B cell (primary cell): ENCODE results near the gene SCAMP4. TPM values are rescaled to one million over a fixed set of nuclear protein-coding genes. Genes with fewer than 3 reads are reported as not detected.

Experiments used
- ATAC-seq: fragments of 200-7000 bp; cut with Tn5 transposase; one replicate; pipeline ENCODE4 v1.10.0; 2021; ENCODE audit warnings: low read depth, mild to moderate bottlenecking, moderate number of reproducible peaks, moderate library complexity
- CTCF ChIA-PET: fragments of 350-600 bp; sonication (Branson Sonifier 250); formaldehyde crosslinking; loops from one replicate; lab custom pipeline; 2021; ENCODE audit warnings: antibody characterized with exemption, inconsistent platforms; lab: Charles Lee
- POLR2A ChIA-PET: fragments of 350-600 bp; sonication (Branson Sonifier 250); formaldehyde crosslinking; loops from one replicate; lab custom pipeline; 2021; ENCODE audit warnings: antibody characterized with exemption; lab: Charles Lee
- DNase-seq: peaks from one replicate; pipeline ENCODE4 v3.0.0; 2013
- H2AFZ ChIP-seq: 2 replicates; pipeline ENCODE4 v1.6.1; 2012; ENCODE audit warnings: mild to moderate bottlenecking, low read depth, low read length; ENCODE audit not compliant: insufficient read depth, poor library complexity, severe bottlenecking
- H3K27ac ChIP-seq, 2 donors: 1 replicate in 1 of 2; 2 replicates in 1 of 2; pipeline ENCODE4 v1.5.1; 2012 to 2013; ENCODE audit warnings: low read length in 2 of 2, mild to moderate bottlenecking in 2 of 2, moderate library complexity in 1 of 2
- H3K27me3 ChIP-seq, 4 experiments: fragments of 200-600 bp in 1 of 4; sonication (generic) in 1 of 4; replicated peaks in 1 of 4; 1 replicate in 2 of 4; 2 replicates in 2 of 4; pipeline versions ENCODE4 v1.6.1 to v1.7.0; 2013 to 2016; ENCODE audit warnings: low read length in 3 of 4, mild to moderate bottlenecking in 2 of 4, mixed read lengths in 1 of 4, moderate library complexity in 1 of 4; ENCODE audit not compliant: insufficient read depth in 4 of 4, control insufficient read depth in 3 of 4; ENCODE audit errors: control extremely low read depth in 1 of 4
- H3K36me3 ChIP-seq, 2 experiments: replicated peaks in 1 of 2; 1 replicate in 1 of 2; 2 replicates in 1 of 2; pipeline versions ENCODE4 v1.6.1 to v1.7.1; 2013; ENCODE audit warnings: low read length in 1 of 2; ENCODE audit not compliant: insufficient read depth in 2 of 2, control insufficient read depth in 1 of 2; ENCODE audit errors: control extremely low read depth in 1 of 2, extremely low read depth in 1 of 2
- H3K4me1 ChIP-seq, 2 donors: fragments of 200-600 bp in 1 of 2; sonication (generic) in 1 of 2; 1 replicate in 1 of 2; 2 replicates in 1 of 2; pipeline versions ENCODE4 v1.5.1 to v1.6.1; 2013 to 2017; ENCODE audit warnings: low read length in 2 of 2; ENCODE audit not compliant: control insufficient read depth in 2 of 2, insufficient read depth in 2 of 2
- H3K4me2 ChIP-seq: replicated peaks from 2 replicates; pipeline ENCODE3; 2012; ENCODE audit warnings: mild to moderate bottlenecking, low read depth, low read length; ENCODE audit not compliant: poor library complexity, severe bottlenecking
- H3K4me3 ChIP-seq, 5 experiments: fragments of 200-600 bp in 1 of 5; sonication (generic) in 1 of 5; 1 replicate in 3 of 5; 2 replicates in 2 of 5; pipeline versions ENCODE4 v1.5.1 to v1.7.0; 2011 to 2016; ENCODE audit warnings: low read length in 4 of 5, mild to moderate bottlenecking in 4 of 5, low read depth in 2 of 5, control low read depth in 1 of 5, moderate library complexity in 1 of 5; ENCODE audit not compliant: insufficient read depth in 1 of 5; ENCODE audit errors: control extremely low read depth in 1 of 5, extremely low read depth in 1 of 5
- H3K79me2 ChIP-seq: fragments of 200-600 bp; sonication (generic); one replicate; pipeline ENCODE4 v1.6.0; 2016; ENCODE audit warnings: low read length; ENCODE audit not compliant: control insufficient read depth, insufficient read depth
- H3K9ac ChIP-seq: fragments of 200-600 bp; sonication (generic); 2 replicates; pipeline ENCODE4 v1.6.1; 2017; ENCODE audit warnings: mild to moderate bottlenecking, low read length, moderate library complexity
- H3K9me3 ChIP-seq, 3 donors: one replicate each; pipeline versions ENCODE4 v1.6.1 to v1.7.1; 2013; ENCODE audit warnings: low read length in 2 of 3; ENCODE audit not compliant: control insufficient read depth in 2 of 3, insufficient read depth in 1 of 3; ENCODE audit errors: control extremely low read depth in 1 of 3
- H4K20me1 ChIP-seq: 2 replicates; pipeline ENCODE4 v1.6.0; 2012; ENCODE audit warnings: mild to moderate bottlenecking, low read length; ENCODE audit not compliant: insufficient read depth, control insufficient read depth, poor library complexity, severe bottlenecking
- H3K27ac Mint-ChIP-seq: one replicate; pipeline ENCODE4 v1.8.0; 2021; ENCODE audit warnings: mixed read lengths
- H3K27me3 Mint-ChIP-seq: one replicate; pipeline ENCODE4 v1.8.0; 2021; ENCODE audit warnings: mixed read lengths
- H3K4me1 Mint-ChIP-seq: one replicate; pipeline ENCODE4 v1.8.0; 2021; ENCODE audit warnings: mixed read lengths
- H3K4me3 Mint-ChIP-seq: one replicate; pipeline ENCODE4 v1.8.0; 2021; ENCODE audit warnings: mixed read lengths
- H3K9me3 Mint-ChIP-seq: one replicate; pipeline ENCODE4 v1.8.0; 2022; ENCODE audit warnings: mixed read lengths; ENCODE audit not compliant: insufficient read depth
- EZH2 ChIP-seq: IDR thresholded peaks from 2 replicates; pipeline ENCODE4 v1.6.1; 2012; ENCODE audit warnings: borderline replicate concordance, low read depth, mild to moderate bottlenecking, moderate library complexity, low read length; ENCODE audit not compliant: insufficient read depth, poor library complexity, severe bottlenecking
- WGBS: methylation state at CpG from one replicate; pipeline ENCODE4 v1.1.5; 2013; ENCODE audit warnings: missing lambda C conversion rate; ENCODE audit not compliant: insufficient coverage; 5-methylcytosine and 5-hydroxymethylcytosine counted together
- intact Hi-C: fragments of 100-400 bp; cut with micrococcal nuclease; formaldehyde crosslinking; loops from one replicate; pipeline ENCODE4 v1.10.0; 2022
- polyA plus RNA-seq: library from polyadenylated mRNA; depleted of rRNA; stranded (reverse); fragments of >200 nt; gene quantifications from 2 replicates; pipeline ENCODE4 v1.2.3, GENCODE V29; 2012
- total RNA-seq, 2 donors: library from RNA; stranded (reverse); fragments of 120-200 nt in 1 of 2; gene quantifications; 1 replicate in 1 of 2; 2 replicates in 1 of 2; pipeline versions ENCODE4 v1.2.3 to v1.2.4, GENCODE V29; 2013 to 2022
- TF ChIP-seq, protein P1 (sequence below): fragments of 200-600 bp; IDR thresholded peaks from one replicate; pipeline ENCODE4 v1.8.0; 2022; ENCODE audit warnings: antibody characterized with exemption, mild to moderate bottlenecking

The SCAMP4 gene
- total and polyA plus RNA-seq, 2 donors (not counting 1 experiment from before 2014, with no cell fraction given), result 47.9 to 60.0 TPM

- peaks cover 5% of the 10 kb centered on the region for H3K79me2 ChIP-seq
- H4K20me1 ChIP-seq, result no peaks in the 10 kb centered on the region
- no peak for ATAC-seq
- peaks cover 44 to 56% of the 10 kb centered on the region in 2 donors for H3K4me1 ChIP-seq
- POLR2A ChIA-PET, result interaction anchor here (0.6 to 1.0 kb wide), 2 partner anchors 15 to 190 kb away, joined by 3 read pairs; no protein-coding TSS in a partner anchor
- no peak overlapping the region for H3K4me3 ChIP-seq
- H3K27me3 Mint-ChIP-seq, result no peaks in the 10 kb centered on the region
- WGBS, result 92% methylated on average over 13 of the region's 17 CpGs
- no peaks in the 10 kb centered on the region for H3K9me3 Mint-ChIP-seq
- H3K4me3 Mint-ChIP-seq, result peak overlapping the region; percentile 30
- no peak overlapping the region for H3K4me2 ChIP-seq
- DNase-seq, result no peak
- H3K9me3 ChIP-seq, result no peaks in the 10 kb centered on the region
- no peak overlapping the region for H2AFZ ChIP-seq
- H3K36me3 ChIP-seq, result no peaks in the 10 kb centered on the region
- no peak overlapping the region for H3K27ac ChIP-seq
- peak overlapping the region; percentile 79 for H3K27ac Mint-ChIP-seq
- intact Hi-C loops, result no loop called here
- no peaks in the 10 kb centered on the region for H3K27me3 ChIP-seq
- TF ChIP-seq, protein P1, sequence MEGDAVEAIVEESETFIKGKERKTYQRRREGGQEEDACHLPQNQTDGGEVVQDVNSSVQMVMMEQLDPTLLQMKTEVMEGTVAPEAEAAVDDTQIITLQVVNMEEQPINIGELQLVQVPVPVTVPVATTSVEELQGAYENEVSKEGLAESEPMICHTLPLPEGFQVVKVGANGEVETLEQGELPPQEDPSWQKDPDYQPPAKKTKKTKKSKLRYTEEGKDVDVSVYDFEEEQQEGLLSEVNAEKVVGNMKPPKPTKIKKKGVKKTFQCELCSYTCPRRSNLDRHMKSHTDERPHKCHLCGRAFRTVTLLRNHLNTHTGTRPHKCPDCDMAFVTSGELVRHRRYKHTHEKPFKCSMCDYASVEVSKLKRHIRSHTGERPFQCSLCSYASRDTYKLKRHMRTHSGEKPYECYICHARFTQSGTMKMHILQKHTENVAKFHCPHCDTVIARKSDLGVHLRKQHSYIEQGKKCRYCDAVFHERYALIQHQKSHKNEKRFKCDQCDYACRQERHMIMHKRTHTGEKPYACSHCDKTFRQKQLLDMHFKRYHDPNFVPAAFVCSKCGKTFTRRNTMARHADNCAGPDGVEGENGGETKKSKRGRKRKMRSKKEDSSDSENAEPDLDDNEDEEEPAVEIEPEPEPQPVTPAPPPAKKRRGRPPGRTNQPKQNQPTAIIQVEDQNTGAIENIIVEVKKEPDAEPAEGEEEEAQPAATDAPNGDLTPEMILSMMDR, result no peak
- no peak for TF ChIP-seq EZH2
- CTCF ChIA-PET, result interaction anchor here (0.9 to 1.3 kb wide), 3 partner anchors 17 to 37 kb away, joined by 3 read pairs; no protein-coding TSS in a partner anchor
- no peak overlapping the region for H3K9ac ChIP-seq
- peaks cover 33% of the 10 kb centered on the region for H3K4me1 Mint-ChIP-seq
These were observed 11.4 kb upstream of the SCAMP4 start for GRCh38 chr19:1893791-1894190.

DNA sequence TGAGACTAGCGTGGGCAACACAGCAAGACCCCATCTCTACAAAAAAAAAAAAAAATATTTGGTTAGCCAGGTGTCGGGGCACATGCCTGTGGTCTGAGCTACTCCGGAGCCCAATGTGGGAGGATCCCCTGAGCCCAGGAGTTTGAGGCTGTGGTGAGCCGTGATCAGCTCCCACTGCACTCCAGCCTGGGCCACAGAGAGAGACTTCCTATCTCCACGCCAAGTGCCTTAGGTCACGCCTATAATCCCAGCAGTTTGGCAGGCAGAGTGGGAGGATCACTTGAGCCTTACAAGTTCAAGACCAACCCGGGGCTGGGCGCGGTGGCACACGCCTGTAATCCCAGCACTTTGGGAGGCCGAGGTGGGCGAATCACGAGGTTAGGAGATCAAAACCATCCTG is 8.7 kb upstream of the SCAMP4 start:
- Histone ChIP-seq H3K4me2 (peak overlapping the region; percentile 65), H3K79me2 (peaks cover 5% of the 10 kb centered on the region), H3K4me1 (peaks cover 44 to 56% of the 10 kb centered on the region in 2 donors), H3K4me3 (peak overlapping the region in 1 of 5 experiments; percentile 63), H2AFZ (no peak overlapping the region), H3K36me3 (no peaks in the 10 kb centered on the region), H4K20me1 (no peaks in the 10 kb centered on the region), H3K27me3 (no peaks in the 10 kb centered on the region), H3K27ac (peak overlapping the region; percentile 80 to 84), H3K9ac (peak overlapping the region; percentile 58), H3K9me3 (no peaks in the 10 kb centered on the region)
- TF ChIP-seq, protein P1, result no peak
- no peak for TF ChIP-seq EZH2
- peak overlapping the region; percentile 54 for H3K4me3 Mint-ChIP-seq
- H3K9me3 Mint-ChIP-seq, result no peaks in the 10 kb centered on the region
- intact Hi-C loops, result no loop called here
- no peak for DNase-seq
- H3K27me3 Mint-ChIP-seq, result no peaks in the 10 kb centered on the region
- ChIA-PET CTCF (interaction anchor here (0.7 to 2.2 kb wide), 7 partner anchors 11 to 854 kb away, joined by 3 to 16 read pairs (median 5); partner anchors contain the start of gene ABHD17A), POLR2A (interaction anchor here (0.7 to 4.2 kb wide), 12 partner anchors 9 to 1366 kb away, joined by 3 to 24 read pairs (median 5); partner anchors contain the start of genes ABHD17A, ADAT3 and SCAMP4)
- WGBS, result 36% methylated on average over 9 of the region's 13 CpGs
- ATAC-seq, result no peak
- peaks cover 37% of the 10 kb centered on the region for H3K4me1 Mint-ChIP-seq
- H3K27ac Mint-ChIP-seq, result peak overlapping the region; percentile 81
